Liver (tissue), 9 donors: ENCODE results near the gene BEND7. TPM values are rescaled to one million over a fixed set of nuclear protein-coding genes. Genes with fewer than 3 reads are reported as not detected.

ENCODE experiments used
- DNase-seq: peaks from one replicate; pipeline ENCODE4 v3.0.0-alpha.2; 2017; ENCODE audit warnings: low spot score
- H3K27ac ChIP-seq, 2 donors: one replicate each; pipeline ENCODE4 v1.7.0; 2013; ENCODE audit warnings: inconsistent platforms in 2 of 2, low read length in 2 of 2, control low read depth in 1 of 2, low read depth in 1 of 2, mild to moderate bottlenecking in 1 of 2
- H3K27me3 ChIP-seq, 4 donors: one replicate each; pipeline versions ENCODE4 v1.6.1 to v1.7.0; 2013; ENCODE audit warnings: low read length in 3 of 4, inconsistent platforms in 1 of 4, mild to moderate bottlenecking in 1 of 4, moderate library complexity in 1 of 4; ENCODE audit not compliant: control insufficient read depth in 4 of 4, insufficient read depth in 4 of 4
- H3K36me3 ChIP-seq, 4 donors: one replicate each; pipeline versions ENCODE4 v1.6.1 to v1.7.0; 2013; ENCODE audit warnings: low read length in 3 of 4, mild to moderate bottlenecking in 3 of 4, low read depth in 1 of 4, moderate library complexity in 1 of 4; ENCODE audit not compliant: control insufficient read depth in 4 of 4, insufficient read depth in 3 of 4
- H3K4me1 ChIP-seq, 4 donors: one replicate each; pipeline versions ENCODE4 v1.6.1 to v1.7.0; 2013; ENCODE audit warnings: low read length in 3 of 4, mild to moderate bottlenecking in 3 of 4, moderate library complexity in 1 of 4; ENCODE audit not compliant: control insufficient read depth in 4 of 4, insufficient read depth in 4 of 4
- H3K4me3 ChIP-seq, 3 donors: one replicate each; pipeline versions ENCODE4 v1.6.1 to v1.7.0; 2013; ENCODE audit warnings: low read length in 3 of 3, control low read depth in 1 of 3, low read depth in 1 of 3, mild to moderate bottlenecking in 1 of 3
- H3K9ac ChIP-seq, 2 donors: one replicate each; pipeline ENCODE4 v1.7.0; 2013; ENCODE audit warnings: low read length in 2 of 2, mild to moderate bottlenecking in 2 of 2, moderate library complexity in 2 of 2, control low read depth in 1 of 2, low read depth in 1 of 2
- H3K9me3 ChIP-seq, 4 donors: one replicate each; pipeline versions ENCODE4 v1.6.1 to v1.7.0; 2013; ENCODE audit warnings: low read length in 3 of 4; ENCODE audit not compliant: control insufficient read depth in 4 of 4
- ATF3 ChIP-seq: IDR thresholded peaks from 2 replicates; pipeline ENCODE4 v1.6.1; 2016; ENCODE audit warnings: antibody characterized with exemption
- CTCF ChIP-seq: fragments of 150-350 bp; IDR thresholded peaks from 2 replicates; pipeline ENCODE4 v1.5.1; 2017; ENCODE audit warnings: improper control_type of control experiment, low read depth, low read length; ENCODE audit not compliant: missing input control
- FOXA1 ChIP-seq: IDR thresholded peaks from 2 replicates; pipeline ENCODE4 v1.6.1; 2016; ENCODE audit warnings: antibody characterized with exemption
- FOXA2 ChIP-seq: IDR thresholded peaks from 2 replicates; pipeline ENCODE4 v1.6.1; 2016; ENCODE audit warnings: antibody characterized with exemption
- MAX ChIP-seq: IDR thresholded peaks from 2 replicates; pipeline ENCODE4 v1.6.1; 2016; ENCODE audit warnings: antibody characterized with exemption
- NR2F2 ChIP-seq: IDR thresholded peaks from 2 replicates; pipeline ENCODE4 v1.6.1; 2016; ENCODE audit warnings: antibody characterized with exemption
- RAD21 ChIP-seq, 2 donors: IDR thresholded peaks; 2 replicates each; pipeline ENCODE4 v1.6.1; 2016; ENCODE audit warnings: antibody characterized with exemption in 2 of 2, mild to moderate bottlenecking in 2 of 2
- REST ChIP-seq: IDR thresholded peaks from 2 replicates; pipeline ENCODE4 v1.6.1; 2016; ENCODE audit warnings: antibody characterized with exemption, mild to moderate bottlenecking
- RXRA ChIP-seq, 2 donors: IDR thresholded peaks; 2 replicates each; pipeline ENCODE4 v1.6.1; 2017 to 2018; ENCODE audit warnings: antibody characterized with exemption in 2 of 2, mild to moderate bottlenecking in 1 of 2
- TAF1 ChIP-seq: conservative IDR thresholded peaks from 2 replicates; pipeline ENCODE4 v1.6.1; 2016; ENCODE audit warnings: antibody characterized with exemption, mild to moderate bottlenecking
- ZBTB33 ChIP-seq: IDR thresholded peaks from 2 replicates; pipeline ENCODE4 v1.6.1; 2016; ENCODE audit warnings: antibody characterized with exemption
- WGBS: extraction: QIAGEN DNeasy Blood & Tissue Kit; methylation state at CpG from one replicate; pipeline ENCODE4 v1.1.7; 2013; 5-methylcytosine and 5-hydroxymethylcytosine counted together
- polyA plus RNA-seq, 2 donors: library from polyadenylated mRNA; stranded (reverse) in 1 of 2; unstranded in 1 of 2; fragments of 200-250 nt in 1 of 2; fragments of >200 nt in 1 of 2; fragmentation: Nextera tagmentation in 1 of 2; extraction: Ambion mirVana in 1 of 2; gene quantifications; one replicate each; pipeline versions ENCODE4 v1.2.1 to v1.2.3, GENCODE V29; 2013 to 2015
- total RNA-seq, 2 donors: library from RNA; depleted of rRNA; stranded (reverse); fragments of >200 nt; gene quantifications; one replicate each; pipeline ENCODE4 v1.2.3, GENCODE V29; 2014
- donor health status: healthy.
- donor health status: healthy.
- donor health status: healthy.
- donor health status: healthy.
- donor health status: healthy.

Gene BEND7
- total and polyA plus RNA-seq, 4 donors = 4.1 to 10.1 (median 5.5) TPM

GRCh38 chr10:13489035-13489599, 39.7 kb downstream of the BEND7 start (continued):
- TF ChIP-seq REST = no peak

GRCh38 chr10:13485623-13486022, 43.2 kb downstream of the BEND7 start:
- Histone ChIP-seq H3K9ac (no peak overlapping the region), H3K36me3 (peaks cover 0 to 6% (median 5%) of the 10 kb centered on the region in 4 donors), H3K9me3 (no peaks in the 10 kb centered on the region), H3K4me3 (no peak overlapping the region), H3K27ac (no peak overlapping the region), H3K27me3 (no peaks in the 10 kb centered on the region), H3K4me1 (no peaks in the 10 kb centered on the region)
- no peak for DNase-seq
- 92% methylated on average over 1 of the region's 1 CpG for WGBS
- TF ChIP-seq RAD21 (IDR thresholded peaks at IDR 0.05) = peak in 1 of 2 donors; percentile 11
- TF ChIP-seq MAX = no peak

GRCh38 chr10:13483951-13484350, 44.9 kb downstream of the BEND7 start:
- Histone ChIP-seq H3K27ac (no peak overlapping the region), H3K9ac (no peak overlapping the region), H3K4me3 (no peak overlapping the region), H3K27me3 (no peaks in the 10 kb centered on the region), H3K4me1 (no peaks in the 10 kb centered on the region), H3K36me3 (peaks cover 0 to 7% (median 3%) of the 10 kb centered on the region in 4 donors), H3K9me3 (no peaks in the 10 kb centered on the region)
- TF ChIP-seq FOXA1 (no peak), NR2F2 (no peak), ZBTB33 (no peak), ATF3 (no peak)
- DNase-seq = no peak
- WGBS = 88% methylated on average over 9 of the region's 9 CpGs

GRCh38 chr10:13483073-13483472, 45.7 kb downstream of the BEND7 start:
- Histone ChIP-seq H3K27me3 (no peaks in the 10 kb centered on the region), H3K27ac (no peak overlapping the region), H3K4me3 (no peak overlapping the region), H3K4me1 (no peaks in the 10 kb centered on the region), H3K9me3 (no peaks in the 10 kb centered on the region), H3K36me3 (peaks cover 0 to 7% (median 3%) of the 10 kb centered on the region in 4 donors), H3K9ac (no peak overlapping the region)
- 90% methylated on average over 3 of the region's 3 CpGs for WGBS
- no peak for DNase-seq
- TF ChIP-seq CTCF (no peak), FOXA2 (no peak), TAF1 (no peak), REST (no peak), RXRA (IDR thresholded peaks at IDR 0.05) (no peak), MAX (no peak), RAD21 (IDR thresholded peaks at IDR 0.05) (no peak)
